ENCODE results near the gene CHN2. TPM values are rescaled to one million over a fixed set of nuclear protein-coding genes. Genes with fewer than 3 reads are reported as not detected.

Gene CHN2
- total RNA-seq, 4 donors from 2014 or later, result 5.6 to 36.7 (median 16.8) TPM

DNA sequence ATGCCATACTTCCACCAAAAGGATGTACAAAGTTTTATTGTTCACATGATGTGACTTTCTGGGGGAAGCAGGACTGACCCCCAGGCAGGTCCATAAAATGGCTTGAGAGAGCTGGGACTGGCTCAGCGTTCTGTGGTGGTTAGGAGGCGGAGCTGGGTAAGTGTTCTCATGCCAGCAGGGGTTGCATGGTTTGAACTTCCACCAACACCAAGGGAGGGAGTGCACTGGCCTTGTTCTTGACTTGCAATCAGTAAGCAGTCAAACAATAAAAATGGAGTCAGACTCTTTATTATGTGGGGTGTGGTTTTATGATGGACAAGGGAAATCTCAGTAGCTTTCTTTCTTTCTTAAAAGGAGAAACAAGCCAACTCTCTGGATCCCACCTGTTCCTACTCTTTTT lies 273.6 kb downstream of the CHN2 start:
- intact Hi-C loops (cut with DNase I; ENCODE audit: low total_unique reads), result no loop called here
- in situ Hi-C loops (cut with MboI; ENCODE audit: low pct_ligation_motif_present in 1 of 4, low pct_unique_long_range_greater_than_20kb in 1 of 4, low sequenced_read_pairs in 3 of 4), result no loop called here
- Histone ChIP-seq H3K4me3 (no peak overlapping the region), H3K36me3 (no peaks in the 10 kb centered on the region), H3K4me1 (peaks cover 6 to 81% (median 28%) of the 10 kb centered on the region in 4 donors), H3K9me3 (no peaks in the 10 kb centered on the region), H3K27ac (peak overlapping the region; percentile 71 to 76 (median 74)), H3K27me3 (no peaks in the 10 kb centered on the region)
- WGBS, 2 donors (ENCODE audit: low coverage in 1 of 2), result 61 to 83% methylated on average over 2 of the region's 2 CpGs
- DNase-seq, result peak; percentile 79
- TF ChIP-seq, protein P1, sequence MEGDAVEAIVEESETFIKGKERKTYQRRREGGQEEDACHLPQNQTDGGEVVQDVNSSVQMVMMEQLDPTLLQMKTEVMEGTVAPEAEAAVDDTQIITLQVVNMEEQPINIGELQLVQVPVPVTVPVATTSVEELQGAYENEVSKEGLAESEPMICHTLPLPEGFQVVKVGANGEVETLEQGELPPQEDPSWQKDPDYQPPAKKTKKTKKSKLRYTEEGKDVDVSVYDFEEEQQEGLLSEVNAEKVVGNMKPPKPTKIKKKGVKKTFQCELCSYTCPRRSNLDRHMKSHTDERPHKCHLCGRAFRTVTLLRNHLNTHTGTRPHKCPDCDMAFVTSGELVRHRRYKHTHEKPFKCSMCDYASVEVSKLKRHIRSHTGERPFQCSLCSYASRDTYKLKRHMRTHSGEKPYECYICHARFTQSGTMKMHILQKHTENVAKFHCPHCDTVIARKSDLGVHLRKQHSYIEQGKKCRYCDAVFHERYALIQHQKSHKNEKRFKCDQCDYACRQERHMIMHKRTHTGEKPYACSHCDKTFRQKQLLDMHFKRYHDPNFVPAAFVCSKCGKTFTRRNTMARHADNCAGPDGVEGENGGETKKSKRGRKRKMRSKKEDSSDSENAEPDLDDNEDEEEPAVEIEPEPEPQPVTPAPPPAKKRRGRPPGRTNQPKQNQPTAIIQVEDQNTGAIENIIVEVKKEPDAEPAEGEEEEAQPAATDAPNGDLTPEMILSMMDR (IDR thresholded peaks at IDR 0.05), result no peak
- TF ChIP-seq EP300 (IDR thresholded peaks at IDR 0.05; ENCODE audit: low read depth) (no peak), POLR2AphosphoS5 (IDR thresholded peaks at IDR 0.05) (peak in 2 of 3 donors; percentile 12 to 72), POLR2A (IDR thresholded peaks at IDR 0.05) (peak; percentile 28)

DNA sequence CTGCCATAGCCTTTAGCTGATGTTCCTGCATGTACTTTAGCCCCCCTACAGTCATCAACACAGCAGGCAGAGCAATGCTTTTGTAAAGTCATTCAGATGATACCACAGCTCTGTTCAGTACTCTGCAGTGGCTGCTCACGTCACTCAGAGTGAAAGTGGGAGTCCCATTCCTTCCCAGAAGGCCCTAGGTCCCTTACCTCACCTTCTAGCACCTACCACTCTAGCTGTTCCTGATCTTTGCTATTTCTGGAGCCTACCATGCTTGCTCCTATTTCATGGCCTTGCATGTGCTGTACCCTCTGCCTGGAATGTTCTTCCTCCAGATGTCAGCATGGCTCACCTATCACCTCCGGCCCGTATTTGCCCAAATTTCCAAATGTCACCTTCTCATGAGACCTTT lies 274.7 kb downstream of the CHN2 start:
- H3K27ac ChIP-seq, result peak overlapping the region; percentile 71 to 76 (median 74)
- no peaks in the 10 kb centered on the region for H3K9me3 ChIP-seq
- WGBS, 2 donors (ENCODE audit: low coverage in 1 of 2), result 90 to 100% methylated on average over 1 to 3 of the region's 3 CpGs
- no peak for TF ChIP-seq EP300 (IDR thresholded peaks at IDR 0.05; ENCODE audit: low read depth)
- TF ChIP-seq, protein P1 (IDR thresholded peaks at IDR 0.05), result no peak
- no peaks in the 10 kb centered on the region for H3K36me3 ChIP-seq
- H3K4me3 ChIP-seq, result no peak overlapping the region
- peaks cover 6 to 75% (median 24%) of the 10 kb centered on the region in 4 donors for H3K4me1 ChIP-seq
- no peaks in the 10 kb centered on the region for H3K27me3 ChIP-seq
- no peak for DNase-seq
- in situ Hi-C loops (cut with MboI; ENCODE audit: low pct_ligation_motif_present in 1 of 4, low pct_unique_long_range_greater_than_20kb in 1 of 4, low sequenced_read_pairs in 3 of 4) (no loop called here), intact Hi-C loops (cut with DNase I; ENCODE audit: low total_unique reads) (no loop called here)

DNA sequence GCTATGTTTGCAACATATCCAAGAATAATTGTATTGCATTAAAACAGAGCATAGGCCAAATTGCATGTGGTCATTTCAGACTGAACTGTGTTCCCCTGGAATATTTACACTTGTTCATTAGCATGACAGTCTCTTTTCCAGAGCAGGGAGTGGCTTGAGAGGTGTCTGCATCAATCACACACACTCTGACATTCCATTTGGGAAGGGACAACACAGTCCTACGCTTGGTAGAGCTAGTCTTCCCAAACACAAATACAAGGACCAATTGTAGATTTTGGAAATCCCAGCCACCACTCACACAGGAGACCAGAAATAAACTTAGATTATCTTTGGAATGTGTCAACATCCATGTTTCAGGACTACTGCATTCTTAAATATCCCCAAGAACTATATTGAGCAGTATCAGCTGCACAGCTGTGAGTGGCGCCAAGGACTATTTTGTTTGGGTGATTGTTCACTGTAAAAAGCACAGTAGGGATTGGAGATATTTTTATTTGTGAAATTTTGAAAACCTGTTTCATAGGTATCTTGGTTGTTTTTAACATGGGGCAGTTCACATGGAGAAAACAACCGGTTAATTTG lies 275.5 kb downstream of the CHN2 start:
- Histone ChIP-seq H3K4me3 (no peak overlapping the region), H3K4me1 (peaks cover 6 to 67% (median 24%) of the 10 kb centered on the region in 4 donors), H3K27ac (peak overlapping the region; percentile 67 to 76 (median 73)), H3K27me3 (no peaks in the 10 kb centered on the region), H3K9me3 (no peaks in the 10 kb centered on the region), H3K36me3 (no peaks in the 10 kb centered on the region)
- no peak for TF ChIP-seq POLR2AphosphoS5 (IDR thresholded peaks at IDR 0.05)
- no peak for TF ChIP-seq POLR2A (IDR thresholded peaks at IDR 0.05)
- no peak for TF ChIP-seq EP300 (IDR thresholded peaks at IDR 0.05; ENCODE audit: low read depth)
- TF ChIP-seq, protein P1 (IDR thresholded peaks at IDR 0.05), result no peak
- DNase-seq, result no peak
- in situ Hi-C loops (cut with MboI; ENCODE audit: low pct_ligation_motif_present in 1 of 4, low pct_unique_long_range_greater_than_20kb in 1 of 4, low sequenced_read_pairs in 3 of 4) (no loop called here), intact Hi-C loops (cut with DNase I; ENCODE audit: low total_unique reads) (no loop called here)
- 89 to 97% methylated on average over 3 of the region's 3 CpGs for WGBS, 2 donors (ENCODE audit: low coverage in 1 of 2)

GRCh38 chr7:29471444-29472138 lies 277.0 kb downstream of the CHN2 start:
- Histone ChIP-seq H3K9me3 (no peaks in the 10 kb centered on the region), H3K27me3 (no peaks in the 10 kb centered on the region), H3K4me3 (no peak overlapping the region), H3K36me3 (no peaks in the 10 kb centered on the region), H3K27ac (peak overlapping the region; percentile 67 to 76 (median 73)), H3K4me1 (peaks cover 6 to 53% (median 19%) of the 10 kb centered on the region in 4 donors)
- peak; percentile 77 for DNase-seq
- intact Hi-C loops (cut with DNase I; ENCODE audit: low total_unique reads), result no loop called here
- in situ Hi-C loops (cut with MboI; ENCODE audit: low pct_ligation_motif_present in 1 of 4, low pct_unique_long_range_greater_than_20kb in 1 of 4, low sequenced_read_pairs in 3 of 4), result no loop called here
- TF ChIP-seq POLR2AphosphoS5 (IDR thresholded peaks at IDR 0.05), result peak in 2 of 3 donors; percentile 85 to 87
- no peak for TF ChIP-seq EP300 (IDR thresholded peaks at IDR 0.05; ENCODE audit: low read depth)
- peak; percentile 58 for TF ChIP-seq POLR2A (IDR thresholded peaks at IDR 0.05)
- TF ChIP-seq, protein P1 (IDR thresholded peaks at IDR 0.05), result no peak
- WGBS, 2 donors (ENCODE audit: low coverage in 1 of 2), result 50 to 56% methylated on average over 8 to 13 of the region's 13 CpGs

Measured in transverse colon (tissue), 4 donors.